SK-N-SH treated with all-trans-retinoic acid at 6 μM for 48 hours (cell line): Measurements from ENCODE around the gene SDCCAG8.

ENCODE experiments used
- ATAC-seq: fragments of 200-7000 bp; cut with Tn5 transposase; 3 replicates; pipeline ENCODE4 v1.9.1; 2020; ENCODE audit warnings: mild to moderate bottlenecking, moderate library complexity
- ARNTL ChIP-seq: fragments of 450-650 bp; formaldehyde crosslinking; IDR thresholded peaks from 2 replicates; pipeline ENCODE4 v1.5.0; 2020; ENCODE audit warnings: low read depth, mild to moderate bottlenecking, moderate library complexity, borderline replicate concordance
- BACH2 ChIP-seq: fragments of 250-450 bp; sonication (Bioruptor Pico); IDR thresholded peaks from 2 replicates; pipeline ENCODE4 v1.9.0; 2021; ENCODE audit warnings: mild to moderate bottlenecking, borderline replicate concordance
- CSDC2 ChIP-seq: fragments of 250-450 bp; sonication (Bioruptor Pico); IDR thresholded peaks from 2 replicates; pipeline ENCODE4 v1.5.0; 2020; ENCODE audit warnings: mild to moderate bottlenecking, moderate library complexity
- CSRNP3 ChIP-seq: fragments of 250-450 bp; sonication (Bioruptor Pico); IDR thresholded peaks from 2 replicates; pipeline ENCODE4 v1.5.1; 2021; ENCODE audit warnings: mild to moderate bottlenecking, moderate library complexity
- ESRRG ChIP-seq: fragments of 250-450 bp; sonication (Bioruptor Pico); IDR thresholded peaks from 2 replicates; pipeline ENCODE4 v1.6.1; 2021; ENCODE audit warnings: mild to moderate bottlenecking
- ISL1 ChIP-seq: fragments of 250-450 bp; sonication (Bioruptor Pico); IDR thresholded peaks from 2 replicates; pipeline ENCODE4 v2.1.2; 2022; ENCODE audit warnings: mild to moderate bottlenecking, moderate library complexity
- OSR1 ChIP-seq: fragments of 250-450 bp; sonication (Bioruptor Pico); IDR thresholded peaks from 2 replicates; pipeline ENCODE4 v1.8.0; 2022; ENCODE audit warnings: moderate library complexity, mild to moderate bottlenecking, inconsistent platforms
- PPARA ChIP-seq: fragments of 250-450 bp; sonication (Bioruptor Pico); IDR thresholded peaks from 2 replicates; pipeline ENCODE4 v1.5.0; 2020; ENCODE audit warnings: mild to moderate bottlenecking, borderline replicate concordance
- RARB ChIP-seq: fragments of 250-450 bp; sonication (Bioruptor Pico); IDR thresholded peaks from 2 replicates; pipeline ENCODE4 v1.8.0; 2021; ENCODE audit warnings: mild to moderate bottlenecking, moderate library complexity
- SNAI2 ChIP-seq: fragments of 250-450 bp; sonication (Bioruptor Pico); IDR thresholded peaks from 2 replicates; pipeline ENCODE4 v1.5.0; 2020; ENCODE audit warnings: mild to moderate bottlenecking, moderate library complexity
- TCF4 ChIP-seq: fragments of 250-450 bp; sonication (Bioruptor Pico); IDR thresholded peaks from 2 replicates; pipeline ENCODE4 v1.8.0; 2021; ENCODE audit warnings: mild to moderate bottlenecking, moderate library complexity, borderline replicate concordance
- TOX ChIP-seq: fragments of 250-450 bp; sonication (Bioruptor Pico); IDR thresholded peaks from 2 replicates; pipeline ENCODE4 v1.8.0; 2021; ENCODE audit warnings: mild to moderate bottlenecking, moderate library complexity, borderline replicate concordance
- ZFP30 ChIP-seq: fragments of 450-650 bp; formaldehyde crosslinking; IDR thresholded peaks from 2 replicates; pipeline ENCODE4 v1.5.0; 2022; ENCODE audit warnings: mild to moderate bottlenecking, moderate library complexity
- ZNF565 ChIP-seq: fragments of 450-650 bp; formaldehyde crosslinking; conservative IDR thresholded peaks from 2 replicates; pipeline ENCODE4 v1.5.0; 2020; ENCODE audit warnings: low read depth, mild to moderate bottlenecking, moderate library complexity
- ZNF70 ChIP-seq: fragments of 450-650 bp; formaldehyde crosslinking; IDR thresholded peaks from 2 replicates; pipeline ENCODE4 v1.5.0; 2020; ENCODE audit warnings: mild to moderate bottlenecking, moderate library complexity
- ZNF8 ChIP-seq: fragments of 450-650 bp; formaldehyde crosslinking; IDR thresholded peaks from 2 replicates; pipeline ENCODE4 v1.5.0; 2020; ENCODE audit warnings: mild to moderate bottlenecking, moderate library complexity
- TF ChIP-seq, protein P1 (sequence below): fragments of 250-450 bp; sonication (Bioruptor Pico); IDR thresholded peaks from 2 replicates; pipeline ENCODE4 v1.5.1; 2020; ENCODE audit warnings: low read depth, mild to moderate bottlenecking, moderate library complexity
- TF ChIP-seq, protein P2 (sequence below): fragments of 250-450 bp; sonication (Bioruptor Pico); IDR thresholded peaks from 2 replicates; pipeline ENCODE4 v1.8.0; 2021; ENCODE audit warnings: low read depth, mild to moderate bottlenecking, moderate library complexity, borderline replicate concordance
- TF ChIP-seq, protein P3 (sequence below): fragments of 250-450 bp; sonication (Bioruptor Pico); IDR thresholded peaks from 2 replicates; pipeline ENCODE4 v1.8.0; 2020; ENCODE audit warnings: mild to moderate bottlenecking, moderate library complexity, borderline replicate concordance
- TF ChIP-seq, protein P4 (sequence below): fragments of 250-450 bp; sonication (Bioruptor Pico); IDR thresholded peaks from 2 replicates; pipeline ENCODE4 v1.5.0; 2020; ENCODE audit warnings: mild to moderate bottlenecking, moderate library complexity

Gene SDCCAG8

GRCh38 chr1:243422362-243422761, 166.5 kb downstream of the SDCCAG8 start:
- ATAC-seq = no peak
- TF ChIP-seq ZNF8 = no peak
- no peak for TF ChIP-seq BACH2 (CRISPR knock-in tag)
- TF ChIP-seq, protein P1, sequence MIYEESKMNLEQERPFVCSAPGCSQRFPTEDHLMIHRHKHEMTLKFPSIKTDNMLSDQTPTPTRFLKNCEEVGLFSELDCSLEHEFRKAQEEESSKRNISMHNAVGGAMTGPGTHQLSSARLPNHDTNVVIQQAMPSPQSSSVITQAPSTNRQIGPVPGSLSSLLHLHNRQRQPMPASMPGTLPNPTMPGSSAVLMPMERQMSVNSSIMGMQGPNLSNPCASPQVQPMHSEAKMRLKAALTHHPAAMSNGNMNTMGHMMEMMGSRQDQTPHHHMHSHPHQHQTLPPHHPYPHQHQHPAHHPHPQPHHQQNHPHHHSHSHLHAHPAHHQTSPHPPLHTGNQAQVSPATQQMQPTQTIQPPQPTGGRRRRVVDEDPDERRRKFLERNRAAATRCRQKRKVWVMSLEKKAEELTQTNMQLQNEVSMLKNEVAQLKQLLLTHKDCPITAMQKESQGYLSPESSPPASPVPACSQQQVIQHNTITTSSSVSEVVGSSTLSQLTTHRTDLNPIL = no peak
- TF ChIP-seq, protein P2, sequence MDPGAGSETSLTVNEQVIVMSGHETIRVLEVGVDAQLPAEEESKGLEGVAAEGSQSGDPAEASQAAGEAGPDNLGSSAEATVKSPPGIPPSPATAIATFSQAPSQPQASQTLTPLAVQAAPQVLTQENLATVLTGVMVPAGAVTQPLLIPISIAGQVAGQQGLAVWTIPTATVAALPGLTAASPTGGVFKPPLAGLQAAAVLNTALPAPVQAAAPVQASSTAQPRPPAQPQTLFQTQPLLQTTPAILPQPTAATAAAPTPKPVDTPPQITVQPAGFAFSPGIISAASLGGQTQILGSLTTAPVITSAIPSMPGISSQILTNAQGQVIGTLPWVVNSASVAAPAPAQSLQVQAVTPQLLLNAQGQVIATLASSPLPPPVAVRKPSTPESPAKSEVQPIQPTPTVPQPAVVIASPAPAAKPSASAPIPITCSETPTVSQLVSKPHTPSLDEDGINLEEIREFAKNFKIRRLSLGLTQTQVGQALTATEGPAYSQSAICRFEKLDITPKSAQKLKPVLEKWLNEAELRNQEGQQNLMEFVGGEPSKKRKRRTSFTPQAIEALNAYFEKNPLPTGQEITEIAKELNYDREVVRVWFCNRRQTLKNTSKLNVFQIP (CRISPR knock-in tag) = no peak
- TF ChIP-seq ARNTL (CRISPR knock-in tag) = no peak

- no peak for TF ChIP-seq PPARA (CRISPR knock-in tag)
- no peak for TF ChIP-seq ZNF565
- TF ChIP-seq CSDC2 (CRISPR knock-in tag) = no peak
- no peak for TF ChIP-seq RARB
- no peak for TF ChIP-seq CSRNP3 (CRISPR knock-in tag)
- TF ChIP-seq, protein P2 (CRISPR knock-in tag) = no peak
- no peak for TF ChIP-seq ZNF8
- TF ChIP-seq ESRRG = no peak
- TF ChIP-seq ARNTL (CRISPR knock-in tag) = no peak
- TF ChIP-seq ZNF70 = no peak
- no peak for TF ChIP-seq TOX
- no peak for ATAC-seq
Measured at GRCh38 chr1:243428084-243428483, 172.2 kb downstream of the SDCCAG8 start.

- TF ChIP-seq RARB = no peak
- no peak for TF ChIP-seq CSRNP3 (CRISPR knock-in tag)
- no peak for TF ChIP-seq ZNF565
- TF ChIP-seq SNAI2 (CRISPR knock-in tag) = no peak
- TF ChIP-seq TCF4 (CRISPR knock-in tag) = no peak
- no peak for TF ChIP-seq PPARA (CRISPR knock-in tag)
- no peak for TF ChIP-seq BACH2 (CRISPR knock-in tag)
- TF ChIP-seq ARNTL (CRISPR knock-in tag) = no peak
- no peak for TF ChIP-seq OSR1
- no peak for TF ChIP-seq ZFP30 (CRISPR knock-in tag)
- TF ChIP-seq ISL1 (CRISPR knock-in tag) = no peak
- TF ChIP-seq, all 23 proteins: peak for 0
- ATAC-seq = no peak
Measured at GRCh38 chr1:243428617-243429342, 172.9 kb downstream of the SDCCAG8 start.

GRCh38 chr1:243431591-243431990, 175.8 kb downstream of the SDCCAG8 start:
- TF ChIP-seq ESRRG (no peak), ZNF565 (no peak), TOX (no peak), RARB (no peak), TCF4 (CRISPR knock-in tag) (no peak), PPARA (CRISPR knock-in tag) (no peak), ZFP30 (CRISPR knock-in tag) (no peak), ISL1 (CRISPR knock-in tag) (no peak)
- TF ChIP-seq, protein P3, sequence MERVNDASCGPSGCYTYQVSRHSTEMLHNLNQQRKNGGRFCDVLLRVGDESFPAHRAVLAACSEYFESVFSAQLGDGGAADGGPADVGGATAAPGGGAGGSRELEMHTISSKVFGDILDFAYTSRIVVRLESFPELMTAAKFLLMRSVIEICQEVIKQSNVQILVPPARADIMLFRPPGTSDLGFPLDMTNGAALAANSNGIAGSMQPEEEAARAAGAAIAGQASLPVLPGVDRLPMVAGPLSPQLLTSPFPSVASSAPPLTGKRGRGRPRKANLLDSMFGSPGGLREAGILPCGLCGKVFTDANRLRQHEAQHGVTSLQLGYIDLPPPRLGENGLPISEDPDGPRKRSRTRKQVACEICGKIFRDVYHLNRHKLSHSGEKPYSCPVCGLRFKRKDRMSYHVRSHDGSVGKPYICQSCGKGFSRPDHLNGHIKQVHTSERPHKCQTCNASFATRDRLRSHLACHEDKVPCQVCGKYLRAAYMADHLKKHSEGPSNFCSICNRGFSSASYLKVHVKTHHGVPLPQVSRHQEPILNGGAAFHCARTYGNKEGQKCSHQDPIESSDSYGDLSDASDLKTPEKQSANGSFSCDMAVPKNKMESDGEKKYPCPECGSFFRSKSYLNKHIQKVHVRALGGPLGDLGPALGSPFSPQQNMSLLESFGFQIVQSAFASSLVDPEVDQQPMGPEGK (CRISPR knock-in tag) = no peak
- TF ChIP-seq, protein P4, sequence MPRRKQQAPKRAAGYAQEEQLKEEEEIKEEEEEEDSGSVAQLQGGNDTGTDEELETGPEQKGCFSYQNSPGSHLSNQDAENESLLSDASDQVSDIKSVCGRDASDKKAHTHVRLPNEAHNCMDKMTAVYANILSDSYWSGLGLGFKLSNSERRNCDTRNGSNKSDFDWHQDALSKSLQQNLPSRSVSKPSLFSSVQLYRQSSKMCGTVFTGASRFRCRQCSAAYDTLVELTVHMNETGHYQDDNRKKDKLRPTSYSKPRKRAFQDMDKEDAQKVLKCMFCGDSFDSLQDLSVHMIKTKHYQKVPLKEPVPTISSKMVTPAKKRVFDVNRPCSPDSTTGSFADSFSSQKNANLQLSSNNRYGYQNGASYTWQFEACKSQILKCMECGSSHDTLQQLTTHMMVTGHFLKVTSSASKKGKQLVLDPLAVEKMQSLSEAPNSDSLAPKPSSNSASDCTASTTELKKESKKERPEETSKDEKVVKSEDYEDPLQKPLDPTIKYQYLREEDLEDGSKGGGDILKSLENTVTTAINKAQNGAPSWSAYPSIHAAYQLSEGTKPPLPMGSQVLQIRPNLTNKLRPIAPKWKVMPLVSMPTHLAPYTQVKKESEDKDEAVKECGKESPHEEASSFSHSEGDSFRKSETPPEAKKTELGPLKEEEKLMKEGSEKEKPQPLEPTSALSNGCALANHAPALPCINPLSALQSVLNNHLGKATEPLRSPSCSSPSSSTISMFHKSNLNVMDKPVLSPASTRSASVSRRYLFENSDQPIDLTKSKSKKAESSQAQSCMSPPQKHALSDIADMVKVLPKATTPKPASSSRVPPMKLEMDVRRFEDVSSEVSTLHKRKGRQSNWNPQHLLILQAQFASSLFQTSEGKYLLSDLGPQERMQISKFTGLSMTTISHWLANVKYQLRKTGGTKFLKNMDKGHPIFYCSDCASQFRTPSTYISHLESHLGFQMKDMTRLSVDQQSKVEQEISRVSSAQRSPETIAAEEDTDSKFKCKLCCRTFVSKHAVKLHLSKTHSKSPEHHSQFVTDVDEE = no peak
- TF ChIP-seq, protein P1 = no peak
- ATAC-seq = no peak
